Caco-2 (cell line): ENCODE results near the gene NTRK2. TPM values are rescaled to one million over a fixed set of nuclear protein-coding genes. Genes with fewer than 3 reads are reported as not detected.

Source experiments
- BruUV-seq: library from RNA; stranded (reverse); fragments of 400-500 nt; replicated peaks from 2 replicates; lab custom pipeline; 2021; lab: Mats Ljungman, UMichigan
- CTCF ChIA-PET: fragments of 300-600 bp; sonication (Branson Sonifier 250); formaldehyde crosslinking; loops from one replicate; lab custom pipeline; 2022; ENCODE audit warnings: antibody characterized with exemption; lab: Charles Lee
- POLR2A ChIA-PET: fragments of 300-600 bp; sonication (Branson Sonifier 250); formaldehyde crosslinking; loops from one replicate; lab custom pipeline; 2022; ENCODE audit warnings: antibody characterized with exemption; lab: Charles Lee
- DNase-seq, 2 experiments: peaks; one replicate each; pipeline versions ENCODE4 v3.0.0 to v3.0.0-alpha.2; 2020 to 2022
- H3K27me3 ChIP-seq: replicated peaks from 2 replicates; pipeline ENCODE4 v1.6.0; 2011; ENCODE audit warnings: low read length; ENCODE audit not compliant: control insufficient read depth, insufficient read depth
- H3K36me3 ChIP-seq: 2 replicates; pipeline ENCODE4 v1.5.1; 2011; ENCODE audit warnings: low read length; ENCODE audit not compliant: control insufficient read depth, insufficient read depth
- H3K4me1 ChIP-seq: fragments of 250-450 bp; sonication (Bioruptor Pico); 2 replicates; pipeline ENCODE4 v1.5.1; 2020; ENCODE audit warnings: mild to moderate bottlenecking
- H3K4me3 ChIP-seq: 2 replicates; pipeline ENCODE4 v1.5.1; 2011; ENCODE audit warnings: low read depth, mild to moderate bottlenecking, control low read depth, low read length
- H3K9me3 ChIP-seq: fragments of 250-450 bp; sonication (Bioruptor Pico); 2 replicates; pipeline ENCODE4 v1.5.1; 2020; ENCODE audit warnings: mild to moderate bottlenecking, moderate library complexity
- H3K27ac Mint-ChIP-seq: one replicate; pipeline ENCODE4 v1.8.0; 2022; ENCODE audit warnings: mixed read lengths; ENCODE audit not compliant: unreplicated experiment
- H3K27me3 Mint-ChIP-seq: one replicate; pipeline ENCODE4 v1.8.0; 2022; ENCODE audit warnings: mixed read lengths; ENCODE audit not compliant: insufficient read depth, unreplicated experiment
- H3K36me3 Mint-ChIP-seq: one replicate; pipeline ENCODE4 v1.8.0; 2022; ENCODE audit warnings: mild to moderate bottlenecking, mixed read lengths; ENCODE audit not compliant: insufficient read depth, unreplicated experiment
- H3K4me1 Mint-ChIP-seq: one replicate; pipeline ENCODE4 v1.8.0; 2022; ENCODE audit warnings: low read depth, mixed read lengths; ENCODE audit not compliant: unreplicated experiment
- H3K4me3 Mint-ChIP-seq: one replicate; pipeline ENCODE4 v1.8.0; 2022; ENCODE audit warnings: mild to moderate bottlenecking, moderate library complexity, mixed read lengths; ENCODE audit not compliant: unreplicated experiment
- H3K9me3 Mint-ChIP-seq: one replicate; pipeline ENCODE4 v1.8.0; 2022; ENCODE audit warnings: mixed read lengths; ENCODE audit not compliant: unreplicated experiment
- CTCF ChIP-seq, 2 experiments: fragments of 200-600 bp in 1 of 2; IDR thresholded peaks; 1 replicate in 1 of 2; 2 replicates in 1 of 2; pipeline versions ENCODE4 v1.5.1 to v1.8.0; 2011 to 2022; ENCODE audit warnings: antibody characterized with exemption in 1 of 2, control low read depth in 1 of 2, inconsistent platforms in 1 of 2, low read depth in 1 of 2, low read length in 1 of 2, mild to moderate bottlenecking in 1 of 2, moderate library complexity in 1 of 2; ENCODE audit not compliant: insufficient read depth in 1 of 2, severe bottlenecking in 1 of 2, unreplicated experiment in 1 of 2
- intact Hi-C: fragments of 100-400 bp; cut with micrococcal nuclease; formaldehyde crosslinking; loops from one replicate; pipeline ENCODE4 v1.10.0; 2022; ENCODE audit not compliant: unreplicated experiment
- total RNA-seq: library from RNA; stranded (reverse); gene quantifications from 2 replicates; pipeline ENCODE4 v1.2.3, GENCODE V29; 2022

Gene NTRK2
- total RNA-seq, 1 experiment from 2014 or later, result not detected

- H3K9me3 Mint-ChIP-seq, result no peaks in the 10 kb centered on the region
- DNase-seq, result no peak
- CTCF ChIA-PET, result no interaction called here
Observed at GRCh38 chr9:84929068-84929467, 259.5 kb downstream of the NTRK2 start.

GRCh38 chr9:84932915-84933527 is 263.5 kb downstream of the NTRK2 start:
- CTCF ChIA-PET, result interaction anchor here (1.3 kb wide), 1 partner anchor 210 kb away, joined by 3 read pairs; no protein-coding TSS in a partner anchor
- H3K9me3 Mint-ChIP-seq, result no peaks in the 10 kb centered on the region

More at GRCh38 chr9:84929068-84929467, 259.5 kb downstream of the NTRK2 start:
- H3K4me1 ChIP-seq, result no peaks in the 10 kb centered on the region
- no peak overlapping the region for H3K4me3 Mint-ChIP-seq
- no peaks in the 10 kb centered on the region for H3K9me3 ChIP-seq
- intact Hi-C loops, result no loop called here
- H3K27me3 Mint-ChIP-seq, result peaks cover 4% of the 10 kb centered on the region
- no peaks in the 10 kb centered on the region for H3K36me3 ChIP-seq
- no peaks in the 10 kb centered on the region for H3K4me1 Mint-ChIP-seq
- BruUV-seq, result no TSS peak
- H3K36me3 Mint-ChIP-seq, result no peaks in the 10 kb centered on the region
- H3K27me3 ChIP-seq, result no peaks in the 10 kb centered on the region
- H3K4me3 ChIP-seq, result no peak overlapping the region
- no peak overlapping the region for H3K27ac Mint-ChIP-seq
- TF ChIP-seq CTCF (IDR thresholded peaks at IDR 0.05; ENCODE audit: insufficient read depth in 1 of 2, low read depth in 1 of 2, low read length in 1 of 2, severe bottlenecking in 1 of 2, unreplicated experiment in 1 of 2), result no peak
- POLR2A ChIA-PET, result interaction anchor here (0.6 kb wide), 1 partner anchor 415 kb away, joined by 3 read pairs; no protein-coding TSS in a partner anchor

GRCh38 chr9:84935528-84936117 is 266.1 kb downstream of the NTRK2 start:
- Mint-ChIP-seq H3K4me3 (no peak overlapping the region), H3K36me3 (no peaks in the 10 kb centered on the region), H3K4me1 (no peaks in the 10 kb centered on the region), H3K27ac (no peak overlapping the region), H3K27me3 (no peaks in the 10 kb centered on the region), H3K9me3 (no peaks in the 10 kb centered on the region)
- intact Hi-C loops, result no loop called here
- H3K27me3 ChIP-seq, result no peaks in the 10 kb centered on the region
- BruUV-seq, result no TSS peak
- H3K4me1 ChIP-seq, result no peaks in the 10 kb centered on the region
- H3K9me3 ChIP-seq, result no peaks in the 10 kb centered on the region
- no peak overlapping the region for H3K4me3 ChIP-seq
- DNase-seq, result no peak
- CTCF ChIA-PET, result no interaction called here
- H3K36me3 ChIP-seq, result no peaks in the 10 kb centered on the region
- no peak for TF ChIP-seq CTCF (IDR thresholded peaks at IDR 0.05; ENCODE audit: insufficient read depth in 1 of 2, low read depth in 1 of 2, low read length in 1 of 2, severe bottlenecking in 1 of 2, unreplicated experiment in 1 of 2)
- POLR2A ChIA-PET, result no interaction called here

More at GRCh38 chr9:84932915-84933527, 263.5 kb downstream of the NTRK2 start:
- Histone ChIP-seq H3K4me1 (no peaks in the 10 kb centered on the region), H3K27me3 (no peaks in the 10 kb centered on the region), H3K9me3 (no peaks in the 10 kb centered on the region), H3K4me3 (no peak overlapping the region), H3K36me3 (no peaks in the 10 kb centered on the region)
- TF ChIP-seq CTCF (IDR thresholded peaks at IDR 0.05; ENCODE audit: insufficient read depth in 1 of 2, low read depth in 1 of 2, low read length in 1 of 2, severe bottlenecking in 1 of 2, unreplicated experiment in 1 of 2), result no peak
- POLR2A ChIA-PET, result no interaction called here
- H3K4me3 Mint-ChIP-seq, result no peak overlapping the region
- no peak for DNase-seq
- no peaks in the 10 kb centered on the region for H3K27me3 Mint-ChIP-seq
- intact Hi-C loops, result loop anchor here (5.0 kb wide), 1 partner anchor 209 kb away; no protein-coding TSS in a partner anchor
- H3K27ac Mint-ChIP-seq, result no peak overlapping the region
- no peaks in the 10 kb centered on the region for H3K4me1 Mint-ChIP-seq
- no peaks in the 10 kb centered on the region for H3K36me3 Mint-ChIP-seq
- no TSS peak for BruUV-seq
